Adrenal gland (tissue), 5 donors: ENCODE measurements around the gene NEO1.

Source experiments
- POLR2A ChIP-seq, 2 donors: fragments of 450-650 bp; IDR thresholded peaks; one replicate each; pipeline ENCODE4 v1.6.1; 2017; ENCODE audit warnings: antibody characterized with exemption in 2 of 2, mild to moderate bottlenecking in 2 of 2, moderate library complexity in 1 of 2
- TF ChIP-seq, protein P1 (sequence below), 6 experiments: fragments of 450-650 bp in 4 of 6; fragments of 200-600 bp in 2 of 6; sonication (generic) in 1 of 6; IDR thresholded peaks; 1 replicate in 5 of 6; 2 replicates in 1 of 6; pipeline versions ENCODE4 v1.5.1 to v1.8.0; 2016 to 2021; ENCODE audit warnings: antibody characterized with exemption in 6 of 6, mild to moderate bottlenecking in 2 of 6, moderate library complexity in 1 of 6
- donor health status: DM: no; HTN: no; CAD: no.

DNA sequence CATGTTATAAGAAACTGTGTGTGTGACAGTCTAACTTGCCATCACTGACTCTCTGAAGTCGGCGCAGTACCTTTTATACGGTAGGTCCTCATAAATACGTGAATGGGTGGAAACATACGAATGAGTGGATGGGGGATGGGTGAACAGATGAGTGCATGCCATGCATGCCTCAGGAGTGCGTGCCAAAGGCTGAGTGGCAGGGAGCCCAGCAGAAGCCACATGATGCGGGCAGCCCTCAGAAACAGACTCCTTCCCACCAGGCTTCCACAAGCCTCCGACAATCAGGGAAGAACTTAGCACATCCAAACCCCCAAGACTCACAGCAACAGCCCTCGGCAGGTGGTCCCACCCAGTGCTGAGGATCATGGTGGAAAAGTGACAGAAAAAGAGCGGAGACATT is 299.8 kb downstream of the NEO1 start:
- TF ChIP-seq, protein P1, sequence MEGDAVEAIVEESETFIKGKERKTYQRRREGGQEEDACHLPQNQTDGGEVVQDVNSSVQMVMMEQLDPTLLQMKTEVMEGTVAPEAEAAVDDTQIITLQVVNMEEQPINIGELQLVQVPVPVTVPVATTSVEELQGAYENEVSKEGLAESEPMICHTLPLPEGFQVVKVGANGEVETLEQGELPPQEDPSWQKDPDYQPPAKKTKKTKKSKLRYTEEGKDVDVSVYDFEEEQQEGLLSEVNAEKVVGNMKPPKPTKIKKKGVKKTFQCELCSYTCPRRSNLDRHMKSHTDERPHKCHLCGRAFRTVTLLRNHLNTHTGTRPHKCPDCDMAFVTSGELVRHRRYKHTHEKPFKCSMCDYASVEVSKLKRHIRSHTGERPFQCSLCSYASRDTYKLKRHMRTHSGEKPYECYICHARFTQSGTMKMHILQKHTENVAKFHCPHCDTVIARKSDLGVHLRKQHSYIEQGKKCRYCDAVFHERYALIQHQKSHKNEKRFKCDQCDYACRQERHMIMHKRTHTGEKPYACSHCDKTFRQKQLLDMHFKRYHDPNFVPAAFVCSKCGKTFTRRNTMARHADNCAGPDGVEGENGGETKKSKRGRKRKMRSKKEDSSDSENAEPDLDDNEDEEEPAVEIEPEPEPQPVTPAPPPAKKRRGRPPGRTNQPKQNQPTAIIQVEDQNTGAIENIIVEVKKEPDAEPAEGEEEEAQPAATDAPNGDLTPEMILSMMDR (IDR thresholded peaks at IDR 0.05) = no peak
- no peak for TF ChIP-seq POLR2A (IDR thresholded peaks at IDR 0.05)
